Fibroblast of lung (primary cell): ENCODE measurements around the gene SEC24B.

Experiments
- EZH2 ChIP-seq: IDR thresholded peaks from 2 replicates; pipeline ENCODE4 v1.5.1; 2012; ENCODE audit warnings: low read length, control low read depth, mild to moderate bottlenecking; ENCODE audit errors: missing control alignments
- TF ChIP-seq, protein P1 (sequence below), 2 donors: IDR thresholded peaks in 1 of 2; conservative IDR thresholded peaks in 1 of 2; 1 replicate in 1 of 2; 2 replicates in 1 of 2; pipeline ENCODE4 v1.5.1; 2011 to 2012; ENCODE audit warnings: low read length in 2 of 2, control low read depth in 1 of 2, inconsistent platforms in 1 of 2, low read depth in 1 of 2, mild to moderate bottlenecking in 1 of 2

DNA sequence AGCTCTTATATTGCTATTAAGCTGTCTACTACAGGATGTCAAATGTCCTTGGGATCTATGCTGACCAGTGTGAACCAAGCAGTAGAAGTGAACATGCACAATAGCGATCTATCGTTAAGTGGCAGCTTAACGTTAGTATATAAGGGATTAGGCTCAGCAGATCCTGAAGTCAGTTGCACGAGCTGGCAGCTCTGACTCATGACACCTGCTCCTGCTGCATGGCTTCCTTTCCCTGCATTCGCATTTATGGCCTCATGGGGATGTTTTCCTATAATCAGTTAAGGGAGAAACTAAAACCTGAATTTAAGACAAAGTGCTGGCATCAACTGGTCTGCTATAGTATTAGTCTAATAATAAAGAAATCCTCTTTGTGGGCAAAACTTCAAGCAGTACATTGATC lies 113.8 kb downstream of the SEC24B start:
- TF ChIP-seq, protein P1, sequence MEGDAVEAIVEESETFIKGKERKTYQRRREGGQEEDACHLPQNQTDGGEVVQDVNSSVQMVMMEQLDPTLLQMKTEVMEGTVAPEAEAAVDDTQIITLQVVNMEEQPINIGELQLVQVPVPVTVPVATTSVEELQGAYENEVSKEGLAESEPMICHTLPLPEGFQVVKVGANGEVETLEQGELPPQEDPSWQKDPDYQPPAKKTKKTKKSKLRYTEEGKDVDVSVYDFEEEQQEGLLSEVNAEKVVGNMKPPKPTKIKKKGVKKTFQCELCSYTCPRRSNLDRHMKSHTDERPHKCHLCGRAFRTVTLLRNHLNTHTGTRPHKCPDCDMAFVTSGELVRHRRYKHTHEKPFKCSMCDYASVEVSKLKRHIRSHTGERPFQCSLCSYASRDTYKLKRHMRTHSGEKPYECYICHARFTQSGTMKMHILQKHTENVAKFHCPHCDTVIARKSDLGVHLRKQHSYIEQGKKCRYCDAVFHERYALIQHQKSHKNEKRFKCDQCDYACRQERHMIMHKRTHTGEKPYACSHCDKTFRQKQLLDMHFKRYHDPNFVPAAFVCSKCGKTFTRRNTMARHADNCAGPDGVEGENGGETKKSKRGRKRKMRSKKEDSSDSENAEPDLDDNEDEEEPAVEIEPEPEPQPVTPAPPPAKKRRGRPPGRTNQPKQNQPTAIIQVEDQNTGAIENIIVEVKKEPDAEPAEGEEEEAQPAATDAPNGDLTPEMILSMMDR (conservative IDR thresholded peaks at IDR 0.05 in 1 of 2, IDR thresholded peaks at IDR 0.05 in 1 of 2; ENCODE audit: low read depth in 1 of 2, low read length in 2 of 2), result no peak
- no peak for TF ChIP-seq EZH2
